GM12891 (cell line): ENCODE measurements around the gene HCFC2.

Experiments
- POLR2A ChIP-seq: IDR thresholded peaks from 2 replicates; pipeline ENCODE4 v1.6.1; 2011; ENCODE audit warnings: low read depth, low read length, control low read depth
- POLR2AphosphoS5 ChIP-seq: IDR thresholded peaks from 2 replicates; pipeline ENCODE4 v1.6.1; 2011; ENCODE audit warnings: low read depth, low read length, control low read depth
- TAF1 ChIP-seq: IDR thresholded peaks from 2 replicates; pipeline ENCODE4 v1.6.1; 2011; ENCODE audit warnings: low read depth, low read length, control low read depth

DNA sequence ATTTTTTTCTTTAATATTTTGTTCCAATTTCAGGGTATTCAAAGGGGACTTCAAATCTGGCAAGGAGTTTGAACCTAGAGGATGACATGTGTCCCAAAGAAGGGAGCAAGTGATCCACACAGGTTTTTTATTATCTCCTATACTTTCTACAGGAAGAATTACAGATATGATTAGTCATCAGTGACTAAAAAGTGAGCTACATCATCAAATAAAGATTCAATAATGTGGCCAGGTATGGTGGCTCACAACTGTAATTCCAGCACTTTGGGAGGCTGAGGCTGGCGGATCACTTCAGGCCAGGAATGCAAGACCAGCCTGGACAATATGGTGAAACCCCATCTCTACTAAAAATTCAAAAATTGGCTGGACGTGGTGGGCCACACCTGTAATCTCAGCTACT is 38.6 kb upstream of the HCFC2 start:
- TF ChIP-seq POLR2AphosphoS5 (no peak), TAF1 (no peak), POLR2A (no peak)
